GM19468 (cell line): ENCODE measurements around the gene IQGAP1.
"Not testable (repeated sequence)": the region's sequence is repeated elsewhere in the genome, so short reads cannot be mapped to it uniquely, and the experiment has no call there.

Source experiments
- ATAC-seq: cut with Tn5 transposase; IDR thresholded peaks from one replicate; pipeline ENCODE4 v1.9.1; 2021; ENCODE audit warnings: mild to moderate bottlenecking, moderate library complexity, moderate number of reproducible peaks; ENCODE audit not compliant: unreplicated experiment; ENCODE audit errors: extremely low read depth

The IQGAP1 gene

GRCh38 chr15:90387534-90388461, at the start of gene IQGAP1:
IQGAP1 (plus strand) TSS chr15:90388242; CDS start chr15:90388342, 100 bp downstream.
- ATAC-seq, result peak; percentile 79

DNA sequence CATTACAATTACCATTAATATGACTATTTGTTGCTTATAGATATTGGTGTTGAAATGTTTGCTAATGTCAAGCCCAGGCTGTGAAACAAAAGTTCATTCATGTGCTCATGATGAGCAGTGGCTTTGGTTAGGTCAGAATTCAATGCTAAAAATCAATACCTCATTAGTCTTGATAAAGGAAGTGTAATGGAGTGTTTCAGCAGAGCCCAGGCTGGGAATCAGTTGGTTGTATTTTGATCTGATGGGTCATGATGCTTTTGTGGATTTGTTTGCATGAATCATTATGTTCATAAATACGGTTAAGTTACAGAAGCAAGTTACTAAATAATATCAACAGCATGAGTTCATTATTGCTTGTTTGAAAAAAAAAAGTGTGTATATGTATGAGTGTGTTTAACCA, 49.5 kb upstream of the IQGAP1 start:
- ATAC-seq, result no peak

DNA sequence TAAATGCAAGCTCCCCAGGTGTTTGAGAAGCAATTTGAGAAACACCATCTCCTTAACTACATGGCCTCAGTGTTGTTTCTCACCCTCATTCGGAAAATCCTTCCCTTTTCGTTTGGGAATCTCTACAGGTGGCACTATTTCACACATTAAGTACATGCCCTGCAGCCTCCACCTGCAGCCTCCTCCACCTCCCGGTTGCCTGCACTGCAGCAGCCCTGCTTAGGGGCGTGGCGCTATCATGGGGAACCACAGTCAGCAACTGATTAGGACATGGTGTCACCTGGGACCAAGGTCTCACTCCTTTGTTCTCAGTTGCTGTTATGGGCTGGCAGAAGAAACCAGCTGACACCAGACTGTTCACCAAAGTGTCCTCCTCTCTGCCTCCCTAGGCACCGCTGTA, 47.7 kb upstream of the IQGAP1 start:
- no peak for ATAC-seq

GRCh38 chr15:90343302-90343790, 44.7 kb upstream of the IQGAP1 start:
- no peak for ATAC-seq

- ATAC-seq, result no peak
These were observed 43.4 kb upstream of the IQGAP1 start for GRCh38 chr15:90344662-90345061.

GRCh38 chr15:90345857-90346256, 42.2 kb upstream of the IQGAP1 start:
- no peak for ATAC-seq

- not testable (repeated sequence) for ATAC-seq
These were observed 40.5 kb upstream of the IQGAP1 start for GRCh38 chr15:90347431-90348065.

DNA sequence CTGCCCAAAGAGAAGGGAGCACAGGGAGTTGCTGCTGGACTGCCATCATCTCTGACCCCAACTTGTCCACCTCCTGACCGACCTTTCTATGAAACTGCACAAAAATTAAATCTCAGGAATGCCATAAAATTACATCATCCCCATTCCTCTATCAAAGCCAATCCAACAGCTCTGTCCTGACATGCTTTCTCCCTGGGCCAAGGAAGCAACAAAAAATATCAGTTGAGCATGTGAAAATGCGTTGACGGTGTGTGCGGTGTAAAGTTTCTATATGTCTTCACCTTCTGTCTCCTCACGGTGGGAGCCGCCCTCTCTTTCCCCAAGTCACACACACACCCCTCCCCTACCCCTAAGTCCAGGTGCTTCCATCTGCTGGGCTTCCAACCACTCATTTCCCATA, 39.6 kb upstream of the IQGAP1 start:
- no peak for ATAC-seq

DNA sequence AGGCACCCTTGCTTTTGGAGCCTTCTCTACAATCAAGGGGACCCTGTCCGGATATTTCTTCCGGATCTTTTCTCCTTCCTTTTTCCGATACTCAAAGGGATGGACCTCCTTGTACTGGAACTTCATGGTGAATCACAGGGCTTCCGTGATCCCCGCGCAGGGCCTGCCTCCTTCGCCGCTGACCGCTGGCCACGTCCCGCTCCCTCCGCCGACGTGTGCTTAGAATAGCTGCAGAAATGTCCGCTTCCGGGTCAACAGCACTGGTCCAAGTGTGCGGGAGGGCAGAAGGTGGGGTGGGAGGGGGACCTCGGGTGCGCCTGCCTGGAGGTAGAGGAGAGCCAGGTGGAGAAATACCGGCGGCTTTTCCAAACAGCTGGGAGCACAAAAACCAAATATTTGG, 39.0 kb upstream of the IQGAP1 start:
- ATAC-seq, result no peak

GRCh38 chr15:90349821-90350220, 38.2 kb upstream of the IQGAP1 start:
- ATAC-seq, result no peak

GRCh38 chr15:90351479-90352106, 36.4 kb upstream of the IQGAP1 start:
- ATAC-seq, result no peak

DNA sequence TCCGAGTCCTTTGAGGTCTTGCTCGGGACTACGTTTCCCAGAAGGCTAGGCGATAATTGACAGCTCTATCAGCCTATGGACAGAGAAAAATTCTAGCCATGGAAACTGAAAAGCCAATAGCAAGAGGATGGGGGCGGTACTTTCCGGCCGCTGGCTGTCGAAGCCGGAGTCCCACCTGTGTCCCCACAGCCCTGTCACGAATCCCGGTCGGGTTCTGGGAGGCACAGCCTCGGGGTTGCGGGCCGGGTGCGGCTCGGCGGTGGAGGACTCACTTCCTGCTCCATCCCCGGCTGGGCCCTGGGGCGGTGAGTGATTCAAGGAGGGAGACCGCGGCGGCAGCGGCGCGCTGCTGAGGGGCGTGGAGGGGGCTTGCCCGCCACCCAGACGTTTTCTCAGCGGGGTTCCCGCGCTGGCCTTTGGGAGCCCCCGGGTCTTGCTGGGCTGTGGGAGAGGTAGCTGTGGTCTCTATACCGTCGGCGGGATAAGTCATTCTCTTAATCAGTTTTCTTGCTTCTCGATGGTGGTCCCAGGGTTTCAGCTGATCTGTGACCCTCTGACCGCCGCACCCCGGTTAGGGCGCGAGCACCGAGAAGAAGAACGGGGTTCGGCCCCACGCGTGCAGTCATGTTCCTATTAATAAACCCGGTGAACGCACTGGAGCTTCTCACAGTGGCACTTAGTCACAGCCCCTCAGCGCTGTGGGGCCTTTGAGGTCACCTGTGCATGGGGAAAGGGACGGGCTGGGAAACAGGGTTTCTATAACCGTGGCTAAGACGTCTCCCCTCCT, 35.7 kb upstream of the IQGAP1 start, which contains the start of gene ZNF774:
ZNF774 (plus strand) TSS at position 178 of the 787 bp plus-strand sequence. CDS start 2,377 bp downstream, outside the sequence.
- ATAC-seq, result peak; percentile 98

- ATAC-seq, result no peak
These were observed 33.1 kb upstream of the IQGAP1 start for GRCh38 chr15:90354986-90355385.

DNA sequence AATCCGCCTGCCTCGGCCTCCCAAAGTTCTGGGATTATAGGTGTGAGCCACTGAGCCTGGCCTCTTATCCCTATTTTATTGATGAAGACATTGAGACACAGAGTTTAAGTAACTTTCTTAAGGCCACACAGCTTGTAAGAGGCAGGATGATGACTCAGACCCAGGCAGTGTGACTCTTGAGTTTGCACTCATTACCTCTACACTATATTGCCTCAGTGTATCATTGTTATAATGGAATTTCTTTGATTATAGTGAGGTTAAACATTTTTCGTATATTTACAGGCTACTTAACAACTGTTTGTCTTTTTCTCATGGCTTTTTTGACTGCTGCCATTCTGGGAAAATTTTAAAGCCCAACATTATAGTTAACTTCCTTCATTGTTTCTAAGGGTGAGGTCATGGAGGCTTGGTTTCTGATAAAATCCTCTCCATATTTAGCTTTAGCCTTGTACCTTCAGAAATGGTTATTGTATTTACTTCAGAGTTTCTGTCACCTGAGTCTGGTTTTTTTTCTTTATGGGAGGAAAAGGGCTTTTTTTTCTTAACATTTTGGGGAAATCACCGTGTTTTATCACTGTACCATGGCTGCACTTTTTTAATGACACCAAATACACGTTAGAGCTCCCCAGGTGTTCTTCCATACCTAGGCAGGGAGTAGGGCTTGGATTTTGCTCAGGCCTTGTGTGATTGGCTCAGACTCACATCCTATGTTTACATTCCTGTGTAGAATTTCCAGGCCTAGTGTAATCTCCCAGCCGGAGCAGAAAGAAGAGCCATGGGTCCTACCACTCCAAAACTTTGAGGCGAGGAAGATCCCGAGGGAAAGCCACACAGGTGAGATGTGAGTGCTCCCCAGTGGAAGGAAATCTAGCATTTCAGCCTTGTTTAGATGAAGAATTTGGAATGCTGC, 29.7 kb upstream of the IQGAP1 start:
- no peak for ATAC-seq

DNA sequence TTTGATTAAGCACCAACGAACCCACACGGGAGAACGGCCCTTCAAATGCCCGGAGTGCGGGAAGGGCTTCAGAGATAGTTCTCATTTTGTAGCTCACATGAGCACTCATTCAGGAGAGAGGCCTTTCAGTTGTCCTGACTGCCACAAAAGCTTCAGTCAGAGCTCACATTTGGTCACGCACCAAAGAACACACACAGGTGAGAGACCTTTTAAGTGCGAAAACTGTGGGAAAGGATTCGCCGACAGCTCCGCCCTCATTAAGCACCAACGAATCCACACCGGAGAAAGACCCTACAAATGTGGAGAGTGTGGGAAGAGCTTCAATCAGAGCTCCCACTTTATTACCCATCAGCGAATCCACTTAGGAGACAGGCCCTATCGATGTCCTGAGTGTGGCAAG, 27.3 kb upstream of the IQGAP1 start:
- ATAC-seq, result no peak

- ATAC-seq, result no peak
These were observed 25.2 kb upstream of the IQGAP1 start for GRCh38 chr15:90362936-90363212.

DNA sequence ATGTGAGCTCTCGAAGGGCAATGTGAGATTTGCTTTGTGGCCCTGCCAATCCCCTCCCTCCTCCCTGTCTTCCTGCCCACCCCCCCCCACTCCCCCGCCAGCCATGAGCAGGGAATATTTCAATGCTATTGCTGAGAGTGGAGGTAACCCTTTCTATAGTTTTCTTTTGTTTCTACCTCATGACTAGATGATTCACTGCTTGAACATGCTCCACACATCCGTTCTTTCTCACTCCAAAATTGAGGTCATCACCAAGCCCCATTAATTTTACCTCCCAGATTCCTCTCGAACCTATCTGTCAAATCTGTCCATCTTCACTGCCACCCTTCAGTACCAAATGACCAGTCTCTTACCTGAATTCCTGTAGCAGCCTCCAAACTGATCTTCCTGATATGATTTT, 23.8 kb upstream of the IQGAP1 start:
- no peak for ATAC-seq

- no peak for ATAC-seq
These were observed 22.5 kb upstream of the IQGAP1 start for GRCh38 chr15:90365414-90366055.

DNA sequence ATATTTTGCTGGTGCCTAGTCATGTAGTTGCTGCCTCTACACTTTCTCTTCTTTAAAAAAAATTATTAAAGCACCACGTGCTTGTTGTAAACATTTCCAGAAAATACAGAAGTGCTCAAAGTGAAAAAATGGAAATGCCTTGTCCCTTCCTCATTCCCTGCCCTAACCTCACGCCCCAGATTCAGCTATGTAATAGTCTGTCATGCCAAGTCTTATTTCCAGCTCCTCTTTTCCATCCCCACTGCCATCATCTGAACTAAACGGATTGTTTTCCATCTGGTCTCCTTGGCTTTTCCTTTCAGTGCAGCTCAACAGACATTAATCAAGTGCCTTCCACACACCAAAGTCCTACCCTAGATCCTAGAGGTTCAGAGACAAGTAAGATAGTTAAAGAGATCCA, 20.5 kb upstream of the IQGAP1 start:
- ATAC-seq, result no peak
